Measurements from ENCODE around the gene STPG3. TPM values are rescaled to one million over a fixed set of nuclear protein-coding genes. Genes with fewer than 3 reads are reported as not detected.

Gene STPG3
- total and polyA plus RNA-seq, 2 of the 4 experiments (the other 2 are of a cell fraction), result not detected

DNA sequence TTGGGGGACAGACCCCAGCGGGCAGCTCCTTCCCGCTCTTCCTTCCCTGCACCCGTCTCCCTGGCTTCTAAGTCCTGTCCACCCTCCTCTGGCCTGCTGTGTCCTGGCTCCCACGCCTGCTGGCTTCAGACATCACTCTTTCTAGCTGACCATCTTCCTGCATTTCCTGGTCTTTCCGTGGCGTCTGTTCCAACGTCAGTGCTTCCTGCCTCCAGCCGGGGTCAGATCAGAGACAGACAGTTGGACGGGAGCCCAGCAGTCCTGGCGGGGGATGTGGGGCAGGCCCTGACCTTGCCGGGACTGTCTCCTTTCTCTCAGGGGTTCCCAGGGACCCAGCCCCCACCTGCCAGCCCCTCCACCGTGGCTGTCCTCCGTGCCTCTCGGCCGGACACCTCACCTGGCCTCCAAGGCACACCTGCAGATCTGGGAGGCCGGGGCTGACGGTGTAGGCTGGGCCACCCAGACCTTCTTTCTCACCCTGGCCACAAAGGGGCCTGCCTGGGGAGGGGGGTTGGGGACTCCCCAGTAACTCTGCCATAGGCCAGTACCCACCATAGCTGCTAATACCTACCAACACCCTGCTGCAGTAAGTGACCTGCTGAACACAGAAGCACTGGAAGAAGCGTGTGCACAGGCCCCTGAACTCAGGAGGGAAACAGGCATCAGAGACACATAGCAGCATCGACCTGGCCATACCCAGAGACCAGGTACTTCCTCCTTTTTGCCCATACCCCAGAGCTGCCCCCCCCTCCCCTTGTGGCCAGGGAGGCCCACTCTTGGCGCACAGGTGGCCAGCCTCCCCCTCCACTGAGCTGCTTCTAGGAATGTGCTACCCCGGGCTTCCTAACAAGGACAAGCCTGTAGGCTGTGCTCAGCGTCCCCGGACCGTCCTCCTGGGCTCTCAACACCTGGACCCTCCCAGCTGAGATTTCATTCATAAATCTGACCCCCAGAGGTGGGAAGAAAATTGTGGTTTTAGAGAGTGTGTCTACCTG, 45.9 kb downstream of the STPG3 start:
- no TSS peak for BruUV-seq (replicated peaks)
- Histone ChIP-seq H3K9me3 (ENCODE audit: control insufficient read depth, insufficient read depth, low read length) (peaks cover 5% of the 10 kb centered on the region; the same call in 1 of the 2 replicates), H2BK120ac (ENCODE audit: low read depth, low read length) (no peak overlapping the region), H3K18ac (ENCODE audit: low read depth, low read length) (no peak overlapping the region), H3K36me3 (ENCODE audit: control insufficient read depth, insufficient read depth, low read length) (no peaks in the 10 kb centered on the region), H3K27me3 (ENCODE audit: control insufficient read depth, insufficient read depth, low read length) (peaks cover 33% of the 10 kb centered on the region), H4K5ac (ENCODE audit: low read depth, low read length) (no peak overlapping the region), H3K4me1 (ENCODE audit: control insufficient read depth, insufficient read depth, low read length) (peaks cover 3% of the 10 kb centered on the region), H3K79me1 (ENCODE audit: low read depth in 1 of 2, low read length in 2 of 2) (no peaks in the 10 kb centered on the region), H4K91ac (ENCODE audit: insufficient read depth, low read depth, low read length) (no peak overlapping the region), H3K56ac (ENCODE audit: extremely low read depth, insufficient read depth, low read length) (no peak overlapping the region), H2AFZ (replicated peaks; ENCODE audit: low read length, poor library complexity) (peak overlapping the region; percentile 70), H2BK5ac (ENCODE audit: low read depth, low read length, poor library complexity, severe bottlenecking) (no peak overlapping the region), H4K20me1 (ENCODE audit: insufficient read depth, low read length) (peaks cover 4% of the 10 kb centered on the region; the same call in 1 of the 2 replicates), H3K9ac (ENCODE audit: low read depth, low read length) (no peak overlapping the region), H2AK9ac (replicated peaks; ENCODE audit: low read depth, low read length, poor library complexity) (no peak overlapping the region), H3K23ac (ENCODE audit: low read depth, low read length) (no peak overlapping the region), H2BK20ac (ENCODE audit: low read depth, low read length) (no peak overlapping the region), H2BK15ac (ENCODE audit: low read depth, low read length) (no peak overlapping the region), H4K8ac (ENCODE audit: low read depth in 2 of 2, low read length in 2 of 2) (no peak overlapping the region), H3K4me3 (ENCODE audit: insufficient read depth, low read depth, low read length) (no peak overlapping the region), H3K14ac (replicated peaks; ENCODE audit: low read depth, low read length) (no peak overlapping the region), H3K9me1 (ENCODE audit: insufficient read depth, low read length) (no peaks in the 10 kb centered on the region), H3K4me2 (ENCODE audit: low read depth, low read length) (no peak overlapping the region), H2AK5ac (ENCODE audit: low read depth, low read length) (no peak overlapping the region), H3K4ac (ENCODE audit: low read depth, low read length) (no peak overlapping the region), H3K27ac (ENCODE audit: insufficient read depth, low read length) (no peak overlapping the region)
- intact Hi-C loops (cut with micrococcal nuclease), result no loop called here
- POLR2A ChIA-PET (ENCODE audit: unreplicated experiment), result no interaction called here
- in situ Hi-C loops (cut with MboI; ENCODE audit: low sequenced_read_pairs), result no loop called here
- DNase-seq (peak; percentile 50), ATAC-seq (ENCODE audit: low read depth) (no peak)
- 40% methylated on average over 10 of the region's 24 CpGs; no CpG with 5 or more reads in 1 of the 2 experiments for WGBS, 2 experiments (ENCODE audit: extremely low coverage in 2 of 2, insufficient read length in 1 of 2)
- CTCF ChIA-PET, result no interaction called here
- dilution Hi-C loops (cut with HindIII; ENCODE audit: low sequenced_read_pairs, unreplicated experiment), result no loop called here
- TF ChIP-seq, protein P1, sequence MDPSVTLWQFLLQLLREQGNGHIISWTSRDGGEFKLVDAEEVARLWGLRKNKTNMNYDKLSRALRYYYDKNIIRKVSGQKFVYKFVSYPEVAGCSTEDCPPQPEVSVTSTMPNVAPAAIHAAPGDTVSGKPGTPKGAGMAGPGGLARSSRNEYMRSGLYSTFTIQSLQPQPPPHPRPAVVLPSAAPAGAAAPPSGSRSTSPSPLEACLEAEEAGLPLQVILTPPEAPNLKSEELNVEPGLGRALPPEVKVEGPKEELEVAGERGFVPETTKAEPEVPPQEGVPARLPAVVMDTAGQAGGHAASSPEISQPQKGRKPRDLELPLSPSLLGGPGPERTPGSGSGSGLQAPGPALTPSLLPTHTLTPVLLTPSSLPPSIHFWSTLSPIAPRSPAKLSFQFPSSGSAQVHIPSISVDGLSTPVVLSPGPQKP (IDR thresholded peaks at IDR 0.05; ENCODE audit: borderline replicate concordance, low read depth, low read length), result no peak
- TF ChIP-seq CTCF (conservative IDR thresholded peaks at IDR 0.05; ENCODE audit: low read depth, low read length) (no peak), MXI1 (IDR thresholded peaks at IDR 0.05; ENCODE audit: borderline replicate concordance, low read depth, low read length) (no peak), RCOR1 (IDR thresholded peaks at IDR 0.05; ENCODE audit: insufficient replicate concordance, low read length) (no peak), CHD1 (IDR thresholded peaks at IDR 0.05; ENCODE audit: low read depth, low read length) (no peak), MAZ (IDR thresholded peaks at IDR 0.05; ENCODE audit: borderline replicate concordance, low read depth, low read length) (no peak), BHLHE40 (IDR thresholded peaks at IDR 0.05; ENCODE audit: low read depth, low read length) (no peak), MAFK (IDR thresholded peaks at IDR 0.05; ENCODE audit: low read depth, low read length) (no peak), CEBPB (IDR thresholded peaks at IDR 0.05; ENCODE audit: low read depth, low read length) (no peak), SMC3 (IDR thresholded peaks at IDR 0.05; ENCODE audit: low read depth, low read length) (no peak), POLR2A (IDR thresholded peaks at IDR 0.05; ENCODE audit: low read depth, low read length) (no peak), NFE2L2 (IDR thresholded peaks at IDR 0.05; ENCODE audit: low read depth, low read length) (no peak), RFX5 (IDR thresholded peaks at IDR 0.05; ENCODE audit: low read depth, low read length) (no peak)
- TF ChIP-seq, protein P2, sequence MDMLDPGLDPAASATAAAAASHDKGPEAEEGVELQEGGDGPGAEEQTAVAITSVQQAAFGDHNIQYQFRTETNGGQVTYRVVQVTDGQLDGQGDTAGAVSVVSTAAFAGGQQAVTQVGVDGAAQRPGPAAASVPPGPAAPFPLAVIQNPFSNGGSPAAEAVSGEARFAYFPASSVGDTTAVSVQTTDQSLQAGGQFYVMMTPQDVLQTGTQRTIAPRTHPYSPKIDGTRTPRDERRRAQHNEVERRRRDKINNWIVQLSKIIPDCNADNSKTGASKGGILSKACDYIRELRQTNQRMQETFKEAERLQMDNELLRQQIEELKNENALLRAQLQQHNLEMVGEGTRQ (IDR thresholded peaks at IDR 0.05; ENCODE audit: low read depth, low read length), result no peak

Measured in IMR-90 (cell line).